D721Med (cell line): ENCODE measurements around the gene ELK3.

Experiments
- DNase-seq: peaks from one replicate; pipeline ENCODE4 v3.0.0; 2011; ENCODE audit warnings: low spot score; ENCODE audit not compliant: insufficient read length
- FAIRE-seq: peaks from 2 replicates; lab custom pipeline; 2011; peaks lifted over from hg19 to GRCh38; lab: Jason Lieb, UNC
- CTCF ChIP-seq: IDR thresholded peaks from 2 replicates; pipeline ENCODE4 v1.5.1; 2012; ENCODE audit warnings: mild to moderate bottlenecking, control low read depth; ENCODE audit not compliant: insufficient read depth; ENCODE audit errors: missing control alignments

ELK3 gene

GRCh38 chr12:96294831-96295230 is 100.7 kb downstream of the ELK3 start:
- DNase-seq (no peak), FAIRE-seq (no peak)
- TF ChIP-seq CTCF = no peak

DNA sequence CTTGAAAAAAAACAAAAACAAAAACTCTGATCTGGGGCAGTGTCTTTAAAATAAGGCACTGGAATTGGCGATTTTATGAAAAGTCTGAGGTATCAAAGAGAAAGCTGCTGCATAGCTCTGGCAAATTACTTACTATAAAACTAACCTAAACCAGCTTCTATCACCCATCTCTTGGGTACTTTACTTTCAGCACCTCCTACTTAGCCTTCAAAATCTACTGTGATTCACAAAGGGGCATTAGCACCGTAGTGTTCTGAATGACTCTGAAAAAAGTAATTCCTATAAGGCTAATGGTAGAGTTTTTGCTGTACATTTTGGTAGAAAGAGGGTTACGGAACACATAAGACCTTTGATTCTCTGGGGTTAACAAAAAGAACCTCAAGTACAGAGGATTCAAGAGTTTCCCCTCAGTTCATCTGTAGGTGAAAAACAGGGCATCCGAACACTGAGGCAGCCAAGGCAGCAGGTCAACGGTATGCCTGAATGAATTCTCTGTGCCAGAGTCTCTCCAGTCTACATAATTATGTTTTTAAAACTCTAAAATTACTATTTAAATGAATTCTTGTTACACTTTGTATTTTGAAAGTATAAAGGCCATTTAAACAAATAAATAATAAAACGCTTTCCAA is 101.5 kb downstream of the ELK3 start:
- no peak for FAIRE-seq
- DNase-seq = no peak
- TF ChIP-seq CTCF = no peak

- no peak for TF ChIP-seq CTCF
- FAIRE-seq (no peak), DNase-seq (no peak)
Observed at GRCh38 chr12:96297504-96297903, 103.3 kb downstream of the ELK3 start.

- DNase-seq = no peak
- no peak for FAIRE-seq
- no peak for TF ChIP-seq CTCF
Observed at GRCh38 chr12:96300064-96300463, 105.9 kb downstream of the ELK3 start.

DNA sequence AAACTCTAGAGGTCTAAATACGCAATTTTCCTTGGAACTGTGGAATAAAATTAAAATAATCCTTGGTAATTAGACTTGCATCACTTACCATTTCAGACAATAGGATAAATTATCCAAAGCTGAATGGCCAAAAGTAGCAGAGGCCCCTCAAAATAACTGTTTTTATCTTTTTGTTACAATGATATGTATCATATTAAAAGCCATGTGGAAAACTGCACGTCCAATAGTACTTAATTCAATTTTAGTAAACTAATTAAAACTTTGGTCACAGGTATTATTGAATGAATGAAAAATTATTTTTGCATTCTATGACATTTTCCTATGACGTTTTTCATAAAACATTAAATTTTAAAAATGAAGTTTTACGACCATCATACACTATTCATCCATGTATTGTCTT is 107.6 kb downstream of the ELK3 start:
- FAIRE-seq (no peak), DNase-seq (no peak)
- no peak for TF ChIP-seq CTCF

- TF ChIP-seq CTCF = no peak
- DNase-seq (no peak), FAIRE-seq (no peak)
Observed at GRCh38 chr12:96302687-96303310, 108.6 kb downstream of the ELK3 start.

DNA sequence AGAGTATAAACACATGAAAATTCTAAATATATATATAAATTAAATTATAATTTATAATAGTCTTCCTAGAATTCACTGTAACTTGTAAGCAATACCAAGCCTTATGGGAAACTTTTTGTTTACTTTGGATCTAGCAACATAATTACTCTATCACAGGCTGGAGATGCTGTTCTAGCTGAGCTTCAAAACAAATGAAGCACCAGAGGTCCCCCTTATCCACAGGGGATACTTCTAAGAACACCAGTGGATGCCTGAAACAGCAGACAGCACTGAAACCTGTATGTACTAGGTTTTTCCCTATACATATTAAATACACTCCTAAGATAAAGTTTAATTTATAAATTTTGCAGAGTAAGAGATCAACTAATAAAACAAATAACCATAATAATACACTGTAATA is 109.5 kb downstream of the ELK3 start:
- DNase-seq (no peak), FAIRE-seq (no peak)

More for the DNA sequence above, 109.5 kb downstream of the ELK3 start:
- no peak for TF ChIP-seq CTCF
